Measurements from ENCODE around the gene RBFOX2. TPM values are rescaled to one million over a fixed set of nuclear protein-coding genes. Genes with fewer than 3 reads are reported as not detected.

The RBFOX2 gene
- total and polyA plus RNA-seq, 2 of the 13 experiments (the other 11 are each of a cell fraction or from before 2014, with no cell fraction given): 37.3 to 40.4 TPM

- Histone ChIP-seq H3K36me3 (replicated peaks in 1 of 2; ENCODE audit: control insufficient read depth in 1 of 2, insufficient read depth in 2 of 2, low read length in 2 of 2) (no peaks in the 10 kb centered on the region), H3K27ac (ENCODE audit: extremely low read length, insufficient read depth, low read length) (no peak overlapping the region), H3K4me2 (ENCODE audit: low read depth, low read length) (peak overlapping the region; percentile 89), H3K9ac (ENCODE audit: insufficient read depth, low read depth, low read length) (peak overlapping the region; percentile 71), H2AFZ (ENCODE audit: low read length) (peak overlapping the region; percentile 94), H3K4me1 (ENCODE audit: insufficient read depth, low read length) (peaks cover 15% of the 10 kb centered on the region), H3K9me3 (ENCODE audit: low read length) (no peaks in the 10 kb centered on the region), H3K79me2 (ENCODE audit: insufficient read depth, low read length) (no peaks in the 10 kb centered on the region), H3K4me3 (replicated peaks in 1 of 3; ENCODE audit: insufficient read depth in 1 of 3, low read depth in 2 of 3, low read length in 3 of 3) (peak overlapping the region; percentile 46 to 75 (median 61)), H4K20me1 (ENCODE audit: insufficient read depth, low read length) (no peaks in the 10 kb centered on the region), H3K27me3 (ENCODE audit: control insufficient read depth in 1 of 2, insufficient read depth in 2 of 2, low read length in 2 of 2) (no peaks in the 10 kb centered on the region)
- intact Hi-C loops (cut with micrococcal nuclease; ENCODE audit: unreplicated experiment) (loop anchor here (5.0 kb wide), 1 partner anchor 33 kb away; no protein-coding TSS in a partner anchor), in situ Hi-C loops (cut with HindIII; ENCODE audit: extremely low pct_ligation_motif_present, low pct_unique_long_range_greater_than_20kb) (loop anchor here (5.0 kb wide), 1 partner anchor 133 kb away; no protein-coding TSS in a partner anchor)
- TSS peak; percentile 90 for BruUV-seq (replicated peaks)
- DNase-seq (ENCODE audit: low spot score) (no peak), FAIRE-seq (no peak), ATAC-seq (peak; percentile 77)
- CTCF ChIA-PET (ENCODE audit: low intra/inter-chr PET ratio, low total read pairs): interaction anchor here (0.7 to 3.0 kb wide), 7 partner anchors 23 to 438 kb away, joined by 3 to 32 read pairs (median 7); no protein-coding TSS in a partner anchor
- POLR2A ChIA-PET: interaction anchor here (0.8 to 2.3 kb wide), 9 partner anchors 13 to 185 kb away, joined by 3 to 20 read pairs (median 7); partner anchors contain the start of gene RBFOX2
- 0% methylated on average over 3 of the region's 5 CpGs for WGBS (ENCODE audit: low lambda C conversion rate)
- no peak for TF ChIP-seq NONO (IDR thresholded peaks at IDR 0.05)
- 0 out of 2 replicates have a peak, but pooled peaks have one; percentile 39 for TF ChIP-seq NONO (CRISPR knock-in tag; conservative IDR thresholded peaks at IDR 0.05)
- 0 out of 2 replicates have a peak, but pooled peaks have one; percentile 56 for TF ChIP-seq ZNF512B (CRISPR knock-in tag; IDR thresholded peaks at IDR 0.05; ENCODE audit: borderline replicate concordance)
- TF ChIP-seq ZNF605 (CRISPR knock-in tag; IDR thresholded peaks at IDR 0.05): peak; percentile 21; the same call in 1 of the 2 replicates
- 0 out of 2 replicates have a peak, but pooled peaks have one; percentile 21 for TF ChIP-seq KDM5A (IDR thresholded peaks at IDR 0.05; ENCODE audit: borderline replicate concordance, low read length)
- 0 out of 2 replicates have a peak, but pooled peaks have one; percentile 17 for TF ChIP-seq PHF8 (CRISPR knock-in tag; IDR thresholded peaks at IDR 0.05)
- TF ChIP-seq ZNF672 (CRISPR knock-in tag; IDR thresholded peaks at IDR 0.05): 0 out of 2 replicates have a peak, but pooled peaks have one; percentile 36
- TF ChIP-seq MTERF4 (CRISPR knock-in tag; IDR thresholded peaks at IDR 0.05): 0 out of 2 replicates have a peak, but pooled peaks have one; percentile 0
- no peak for TF ChIP-seq ZNF264 (CRISPR knock-in tag; IDR thresholded peaks at IDR 0.05)
- TF ChIP-seq GMEB1 (CRISPR knock-in tag; IDR thresholded peaks at IDR 0.05; ENCODE audit: borderline replicate concordance): 0 out of 2 replicates have a peak, but pooled peaks have one; percentile 1
- TF ChIP-seq ZNF441 (CRISPR knock-in tag; IDR thresholded peaks at IDR 0.05; ENCODE audit: borderline replicate concordance): peak; percentile 50; the same call in 1 of the 2 replicates
- TF ChIP-seq REL (CRISPR knock-in tag; conservative IDR thresholded peaks at IDR 0.05): 0 out of 2 replicates have a peak, but pooled peaks have one; percentile 42
- no peak for TF ChIP-seq MAZ (IDR thresholded peaks at IDR 0.05; ENCODE audit: borderline replicate concordance, low read depth, low read length)
- peak; percentile 44; the same call in 1 of the 2 replicates for TF ChIP-seq MAZ (CRISPR knock-in tag; IDR thresholded peaks at IDR 0.05; ENCODE audit: low read depth)
- peak; percentile 45; the same call in 1 of the 2 replicates for TF ChIP-seq ZC3H13 (CRISPR knock-in tag; IDR thresholded peaks at IDR 0.05)
- no peak for TF ChIP-seq HMGXB4 (CRISPR knock-in tag; IDR thresholded peaks at IDR 0.05; ENCODE audit: borderline replicate concordance in 1 of 2, low read depth in 1 of 2)
Measured at GRCh38 chr22:36065462-36065774, 36.8 kb upstream of the RBFOX2 start.
